H1 (cell line): ENCODE data around the gene MAGI2. TPM values are rescaled to one million over a fixed set of nuclear protein-coding genes. Genes with fewer than 3 reads are reported as not detected.

Experiments used
- CTCF ChIA-PET: fragments of 300-600 bp; sonication (Branson Sonifier 250); formaldehyde crosslinking; loops from one replicate; lab custom pipeline; 2021; ENCODE audit not compliant: partially characterized antibody; lab: Charles Lee
- POLR2A ChIA-PET: fragments of 300-600 bp; sonication (Branson Sonifier 250); formaldehyde crosslinking; loops from one replicate; lab custom pipeline; 2021; ENCODE audit warnings: inconsistent platforms; ENCODE audit not compliant: partially characterized antibody; lab: Charles Lee
- DNase-seq, 2 experiments: peaks; one replicate each; pipeline versions ENCODE4 v3.0.0 to v3.0.0-alpha.2; 2010 to 2022; ENCODE audit warnings: low spot score in 2 of 2, low read depth in 1 of 2, mixed read lengths in 1 of 2
- FAIRE-seq: peaks from 2 replicates; lab custom pipeline; 2011; peaks lifted over from hg19 to GRCh38; lab: Jason Lieb, UNC
- H2AFZ ChIP-seq: 2 replicates; pipeline ENCODE4 v1.8.1; 2012; ENCODE audit warnings: low read length, inconsistent platforms
- H2AK5ac ChIP-seq: 2 replicates; pipeline ENCODE4 v1.6.1; 2013; ENCODE audit warnings: low read depth, low read length
- H2BK120ac ChIP-seq: replicated peaks from 2 replicates; pipeline ENCODE3; 2013; ENCODE audit warnings: low read depth, low read length, inconsistent platforms
- H2BK12ac ChIP-seq: 2 replicates; pipeline ENCODE4 v1.6.1; 2013; ENCODE audit warnings: low read depth, low read length
- H2BK15ac ChIP-seq: 2 replicates; pipeline ENCODE4 v1.6.1; 2013; ENCODE audit warnings: low read length
- H2BK20ac ChIP-seq: 2 replicates; pipeline ENCODE4 v1.6.1; 2013; ENCODE audit warnings: low read length
- H2BK5ac ChIP-seq: 2 replicates; pipeline ENCODE4 v1.6.1; 2013; ENCODE audit warnings: low read depth, low read length
- H3K14ac ChIP-seq: 2 replicates; pipeline ENCODE4 v1.6.1; 2013; ENCODE audit warnings: inconsistent platforms; ENCODE audit not compliant: insufficient read length
- H3K18ac ChIP-seq: 2 replicates; pipeline ENCODE4 v1.6.1; 2013; ENCODE audit warnings: low read length; ENCODE audit errors: extremely low read depth
- H3K23ac ChIP-seq: 2 replicates; pipeline ENCODE4 v1.6.1; 2013; ENCODE audit warnings: inconsistent platforms; ENCODE audit not compliant: insufficient read length
- H3K23me2 ChIP-seq: 2 replicates; pipeline ENCODE4 v1.6.1; 2013; ENCODE audit warnings: low read depth, low read length
- H3K27ac ChIP-seq: 2 replicates; pipeline ENCODE4 v1.6.1; 2011; ENCODE audit warnings: low read depth, low read length, inconsistent platforms
- H3K27me3 ChIP-seq, 4 experiments: replicated peaks in 1 of 4; 1 replicate in 1 of 4; 2 replicates in 3 of 4; pipeline versions ENCODE4 v1.6.1 to v1.8.1; 2011 to 2013; ENCODE audit warnings: low read length in 3 of 4, mild to moderate bottlenecking in 3 of 4, inconsistent platforms in 2 of 4, mixed read lengths in 2 of 4, moderate library complexity in 1 of 4; ENCODE audit not compliant: control insufficient read depth in 3 of 4, insufficient read depth in 3 of 4; ENCODE audit errors: extremely low read depth in 1 of 4
- H3K36me3 ChIP-seq, 4 experiments: 2 replicates each; pipeline versions ENCODE4 v1.6.1 to v1.8.1; 2011 to 2013; ENCODE audit warnings: mild to moderate bottlenecking in 4 of 4, low read length in 3 of 4, moderate library complexity in 2 of 4, control low read depth in 1 of 4, inconsistent platforms in 1 of 4; ENCODE audit not compliant: insufficient read depth in 4 of 4, control insufficient read depth in 2 of 4
- H3K4ac ChIP-seq: replicated peaks from 2 replicates; pipeline ENCODE3; 2013; ENCODE audit warnings: low read length, low read depth, mixed read lengths, inconsistent platforms; ENCODE audit not compliant: insufficient read length
- H3K4me1 ChIP-seq, 4 experiments: replicated peaks in 1 of 4; 1 replicate in 1 of 4; 2 replicates in 3 of 4; pipeline versions ENCODE4 v1.6.1 to v1.8.1; 2011 to 2013; ENCODE audit warnings: low read length in 3 of 4, inconsistent platforms in 2 of 4, mixed read lengths in 1 of 4; ENCODE audit not compliant: insufficient read depth in 4 of 4, control insufficient read depth in 3 of 4
- H3K4me2 ChIP-seq, 2 experiments: 2 replicates each; pipeline versions ENCODE4 v1.6.1 to v1.8.1; 2011 to 2013; ENCODE audit warnings: low read depth in 2 of 2, low read length in 2 of 2, control low read depth in 1 of 2, inconsistent platforms in 1 of 2, mild to moderate bottlenecking in 1 of 2; ENCODE audit not compliant: insufficient read depth in 1 of 2
- H3K4me3 ChIP-seq, 4 experiments: fragments of 200-600, 300-600 bp in 1 of 4; sonication (generic), shearing (Covaris generic), sonication (Bioruptor Twin) in 1 of 4; 2 replicates each; pipeline versions ENCODE4 v1.5.1 to v1.8.1; 2011 to 2016; ENCODE audit warnings: low read length in 4 of 4, low read depth in 3 of 4, control low read depth in 2 of 4, inconsistent platforms in 2 of 4, mild to moderate bottlenecking in 2 of 4, mixed read lengths in 1 of 4, moderate library complexity in 1 of 4; ENCODE audit not compliant: insufficient read depth in 2 of 4; ENCODE audit errors: extremely low read depth in 1 of 4
- H3K56ac ChIP-seq: replicated peaks from 2 replicates; pipeline ENCODE3; 2013; ENCODE audit warnings: low read depth, mild to moderate bottlenecking, mixed read lengths, low read length, inconsistent platforms; ENCODE audit not compliant: insufficient read length
- H3K79me1 ChIP-seq: 2 replicates; pipeline ENCODE4 v1.6.1; 2013; ENCODE audit warnings: low read depth, low read length, control low read depth
- H3K79me2 ChIP-seq, 2 experiments: 2 replicates each; pipeline versions ENCODE4 v1.6.1 to v1.8.1; 2012 to 2013; ENCODE audit warnings: low read length in 2 of 2, mild to moderate bottlenecking in 2 of 2, inconsistent platforms in 1 of 2; ENCODE audit not compliant: insufficient read depth in 2 of 2, control insufficient read depth in 1 of 2
- H3K9ac ChIP-seq, 4 experiments: replicated peaks in 1 of 4; 1 replicate in 1 of 4; 2 replicates in 3 of 4; pipeline versions ENCODE4 v1.6.1 to v1.8.1; 2011 to 2013; ENCODE audit warnings: low read depth in 3 of 4, low read length in 3 of 4, control low read depth in 2 of 4, mild to moderate bottlenecking in 2 of 4, moderate library complexity in 2 of 4, inconsistent platforms in 1 of 4; ENCODE audit errors: extremely low read depth in 1 of 4
- H3K9me3 ChIP-seq, 2 experiments: 2 replicates each; pipeline versions ENCODE4 v1.6.1 to v1.8.1; 2012 to 2013; ENCODE audit warnings: mild to moderate bottlenecking in 2 of 2, moderate library complexity in 2 of 2, control low read depth in 1 of 2, inconsistent platforms in 1 of 2, low read depth in 1 of 2, low read length in 1 of 2, mixed read lengths in 1 of 2; ENCODE audit not compliant: insufficient read depth in 2 of 2
- H4K20me1 ChIP-seq, 2 experiments: replicated peaks in 1 of 2; 2 replicates each; pipeline versions ENCODE3 to v1.8.1; 2011 to 2013; ENCODE audit warnings: inconsistent platforms in 2 of 2, low read length in 2 of 2, mild to moderate bottlenecking in 1 of 2; ENCODE audit not compliant: insufficient read depth in 2 of 2, control insufficient read depth in 1 of 2
- H4K5ac ChIP-seq: 2 replicates; pipeline ENCODE4 v1.6.1; 2013; ENCODE audit warnings: low read length, low read depth, mixed read lengths, inconsistent platforms; ENCODE audit not compliant: insufficient read length
- H4K8ac ChIP-seq: 2 replicates; pipeline ENCODE4 v1.8.0; 2013; ENCODE audit warnings: mild to moderate bottlenecking, moderate library complexity, low read length, inconsistent platforms; ENCODE audit not compliant: insufficient read depth; ENCODE audit errors: extremely low read depth
- H4K91ac ChIP-seq: replicated peaks from 2 replicates; pipeline ENCODE3; 2013; ENCODE audit warnings: low read length, mixed read lengths, inconsistent platforms; ENCODE audit not compliant: insufficient read length
- EP300 ChIP-seq, 2 experiments: IDR thresholded peaks; 1 replicate in 1 of 2; 2 replicates in 1 of 2; pipeline ENCODE4 v1.6.1; 2011 to 2012; ENCODE audit warnings: low read depth in 2 of 2, low read length in 2 of 2, mild to moderate bottlenecking in 2 of 2, borderline replicate concordance in 1 of 2, inconsistent platforms in 1 of 2, moderate library complexity in 1 of 2
- SRF ChIP-seq: IDR thresholded peaks from 2 replicates; pipeline ENCODE4 v1.6.1; 2011; ENCODE audit warnings: mild to moderate bottlenecking, low read depth, low read length, moderate library complexity
- SUZ12 ChIP-seq: fragments of 200-600 bp; sonication (generic); IDR thresholded peaks from 2 replicates; pipeline ENCODE4 v1.6.1; 2012; ENCODE audit warnings: mild to moderate bottlenecking, inconsistent platforms, low read length, moderate library complexity, mixed read lengths
- TAF1 ChIP-seq: IDR thresholded peaks from 2 replicates; pipeline ENCODE4 v1.6.1; 2011; ENCODE audit warnings: mild to moderate bottlenecking, low read depth, low read length
- WGBS, 2 experiments: shearing (Covaris generic) in 1 of 2; methylation state at CpG; one replicate each; pipeline versions ENCODE4 v1.1.6 to v1.1.7; 2013 to 2015; ENCODE audit warnings: low lambda C conversion rate in 2 of 2, mixed read lengths in 2 of 2, inconsistent platforms in 1 of 2, low coverage in 1 of 2, missing lambda C conversion rate in 1 of 2; ENCODE audit not compliant: insufficient replicate concordance in 2 of 2, insufficient coverage in 1 of 2, insufficient read length in 1 of 2; ENCODE audit errors: extremely low coverage in 1 of 2, missing lambda C conversion rate in 1 of 2; 5-methylcytosine and 5-hydroxymethylcytosine counted together
- polyA plus RNA-seq, 7 experiments: library from polyadenylated mRNA; depleted of rRNA in 3 of 7; stranded (reverse) in 5 of 7; unstranded in 2 of 7; fragments of >200 nt in 5 of 7; fragments of 200-250 nt in 2 of 7; gene quantifications; 1 replicate in 5 of 7; 2 replicates in 1 of 7; 4 replicates in 1 of 7; pipeline versions ENCODE4 v1.2.1 to v1.2.3, GENCODE V29; 2011 to 2013; ENCODE audit warnings: missing spikeins in 2 of 7, mixed read lengths in 2 of 7
- total RNA-seq: library from RNA; stranded (reverse); fragmentation: NEBNext Ultra II Directional; extraction: Animal tissue kit (Norgen Biotek cat#: 25700); gene quantifications from 2 replicates; pipeline ENCODE4 v1.2.1, GENCODE V29; 2021

MAGI2 gene
- total and polyA plus RNA-seq, 2 of the 8 experiments (the other 6 are each of a cell fraction or from before 2014, with no cell fraction given), result 6.0 to 27.3 TPM

- CTCF ChIA-PET, result interaction anchor here (0.6 to 0.8 kb wide), 3 partner anchors 9 to 278 kb away, joined by 3 read pairs; no protein-coding TSS in a partner anchor
These were observed 1293.9 kb downstream of the MAGI2 start for GRCh38 chr7:78159545-78159944.

More at GRCh38 chr7:78159545-78159944, 1293.9 kb downstream of the MAGI2 start:
- H3K4ac ChIP-seq, result no peak overlapping the region
- no peak for DNase-seq
- H4K91ac ChIP-seq, result no peak overlapping the region
- no peak overlapping the region; a peak in 1 of 8 replicates for H3K4me3 ChIP-seq
- H2BK5ac ChIP-seq, result no peak overlapping the region
- H2BK15ac ChIP-seq, result no peak overlapping the region
- no peak overlapping the region for H3K9ac ChIP-seq
- H4K20me1 ChIP-seq, result no peaks in the 10 kb centered on the region
- no peak overlapping the region for H2BK20ac ChIP-seq
- 78% methylated on average over 2 of the region's 2 CpGs; no CpG with 5 or more reads in 1 of the 2 experiments for whole genome bisulfite sequencing, 2 experiments
- peaks cover 6 to 14% (median 11%) of the 10 kb centered on the region in 4 experiments for H3K4me1 ChIP-seq
- FAIRE-seq, result peak; percentile 87
- peak overlapping the region; percentile 37 to 47; a peak in 2 of 4 replicates for H3K4me2 ChIP-seq
- no peak overlapping the region for H3K56ac ChIP-seq
- POLR2A ChIA-PET, result interaction anchor here (0.7 kb wide), 1 partner anchor 9 kb away, joined by 3 read pairs; no protein-coding TSS in a partner anchor
- no peak overlapping the region for H3K27ac ChIP-seq
- H3K9me3 ChIP-seq, result no peaks in the 10 kb centered on the region
- H4K8ac ChIP-seq, result no peak overlapping the region
- no peaks in the 10 kb centered on the region for H3K23me2 ChIP-seq
- H3K23ac ChIP-seq, result no peak overlapping the region
- H3K79me1 ChIP-seq, result 0 out of 2 replicates have a peak, but pooled peaks cover 2% of the 10 kb centered on the region
- no peaks in the 10 kb centered on the region for H3K79me2 ChIP-seq
- no peaks in the 10 kb centered on the region for H3K27me3 ChIP-seq
- no peak overlapping the region for H2AK5ac ChIP-seq
- H4K5ac ChIP-seq, result no peak overlapping the region
- H3K18ac ChIP-seq, result no peak overlapping the region
- H3K14ac ChIP-seq, result no peak overlapping the region
- no peak overlapping the region for H2AFZ ChIP-seq
- no peak overlapping the region; the same call in 1 of the 2 replicates for H2BK12ac ChIP-seq
- H2BK120ac ChIP-seq, result no peak overlapping the region
- no peak for TF ChIP-seq EP300 (IDR thresholded peaks at IDR 0.05; ENCODE audit: borderline replicate concordance in 1 of 2, low read depth in 2 of 2, low read length in 2 of 2)
- TF ChIP-seq SRF, result peak; percentile 64; the same call in 1 of the 2 replicates
- no peak for TF ChIP-seq TAF1
- TF ChIP-seq SUZ12, result no peak
- peaks cover 0 to 8% (median 2%) of the 10 kb centered on the region in 4 experiments; a peak in 2 of 8 replicates for H3K36me3 ChIP-seq
